ENCODE measurements around the gene WDR90.
A peak's percentile ranks its signal among the peaks of the same experiment; 100 is the strongest.

The WDR90 gene

GRCh38 chr16:648781-649589 is at the start of gene WDR90:
Gene WDR90 (plus strand): TSS chr16:649365. CDS start chr16:649417, 52 bp downstream.
- no peak for TF ChIP-seq CTCF (IDR thresholded peaks at IDR 0.05)

GRCh38 chr16:600781-601180 is 48.4 kb upstream of the WDR90 start:
- TF ChIP-seq CTCF (IDR thresholded peaks at IDR 0.05), result peak; percentile 26; the same call in 1 of the 2 replicates

GRCh38 chr16:603933-604332 is 45.2 kb upstream of the WDR90 start:
- TF ChIP-seq CTCF (IDR thresholded peaks at IDR 0.05), result no peak

GRCh38 chr16:606656-607307 is 42.4 kb upstream of the WDR90 start:
- TF ChIP-seq CTCF (IDR thresholded peaks at IDR 0.05), result no peak

GRCh38 chr16:608019-608418 is 41.1 kb upstream of the WDR90 start:
- TF ChIP-seq CTCF (IDR thresholded peaks at IDR 0.05), result no peak

- no peak for TF ChIP-seq CTCF (IDR thresholded peaks at IDR 0.05)
Observed at GRCh38 chr16:609316-609715, 39.8 kb upstream of the WDR90 start.

GRCh38 chr16:609984-610383 is 39.2 kb upstream of the WDR90 start:
- no peak for TF ChIP-seq CTCF (IDR thresholded peaks at IDR 0.05)

Data from LNCAP (cell line).